CD1c-positive myeloid dendritic cell (primary cell): Measurements from ENCODE around the gene KCTD16.
A peak's percentile ranks its signal among the peaks of the same experiment; 100 is the strongest.

Experiments used
- DNase-seq: peaks from one replicate; pipeline ENCODE4 v3.0.0-alpha.2; 2016; ENCODE audit errors: extremely low spot score

Gene KCTD16

GRCh38 chr5:144458216-144458615, 287.5 kb downstream of the KCTD16 start:
- DNase-seq: no peak

GRCh38 chr5:144460600-144460999, 289.9 kb downstream of the KCTD16 start:
- no peak for DNase-seq

DNA sequence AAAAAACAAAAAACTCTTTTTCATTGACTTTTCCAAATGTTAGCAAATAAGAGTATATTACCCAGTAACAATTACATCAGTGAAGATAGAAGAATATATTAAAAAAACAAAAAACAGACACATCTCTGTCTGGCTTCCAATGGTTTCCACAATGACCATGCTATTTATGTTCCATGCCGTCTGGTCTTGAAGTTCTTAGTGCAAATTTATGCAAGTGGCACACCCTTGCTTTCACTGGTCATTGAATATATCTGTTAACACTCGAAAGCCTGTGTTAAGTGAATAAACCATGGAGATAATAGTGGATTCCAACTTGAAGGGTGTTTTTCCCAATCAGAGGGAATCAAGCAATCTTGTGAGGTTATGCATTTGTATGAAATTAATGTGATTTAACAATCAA, 291.9 kb downstream of the KCTD16 start:
- DNase-seq: no peak

- DNase-seq: no peak
Observed at GRCh38 chr5:144463481-144464223, 293.0 kb downstream of the KCTD16 start.

GRCh38 chr5:144464306-144464705, 293.6 kb downstream of the KCTD16 start:
- no peak for DNase-seq

GRCh38 chr5:144465441-144465840, 294.8 kb downstream of the KCTD16 start:
- no peak for DNase-seq

DNA sequence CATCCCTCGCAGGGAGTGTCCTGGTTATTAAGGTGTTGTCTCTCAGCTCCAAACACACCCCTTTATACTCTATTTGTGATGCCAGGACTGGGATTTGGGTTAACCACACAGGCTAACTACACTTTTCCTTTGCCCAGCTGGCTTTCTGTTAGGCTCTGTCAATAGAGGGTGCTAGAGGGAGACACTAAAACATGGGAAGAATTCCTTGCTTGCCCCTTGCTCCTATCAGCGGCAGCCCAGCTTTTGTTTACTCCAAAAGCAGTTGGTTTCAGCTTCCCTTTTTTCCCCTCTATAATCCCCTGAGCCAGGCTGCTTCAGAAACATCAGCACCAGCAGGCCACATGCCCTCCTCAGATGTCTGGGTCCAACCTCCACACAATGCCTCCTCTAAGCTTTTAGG, 297.1 kb downstream of the KCTD16 start:
- DNase-seq: no peak

GRCh38 chr5:144468571-144468970, 297.9 kb downstream of the KCTD16 start:
- no peak for DNase-seq

DNA sequence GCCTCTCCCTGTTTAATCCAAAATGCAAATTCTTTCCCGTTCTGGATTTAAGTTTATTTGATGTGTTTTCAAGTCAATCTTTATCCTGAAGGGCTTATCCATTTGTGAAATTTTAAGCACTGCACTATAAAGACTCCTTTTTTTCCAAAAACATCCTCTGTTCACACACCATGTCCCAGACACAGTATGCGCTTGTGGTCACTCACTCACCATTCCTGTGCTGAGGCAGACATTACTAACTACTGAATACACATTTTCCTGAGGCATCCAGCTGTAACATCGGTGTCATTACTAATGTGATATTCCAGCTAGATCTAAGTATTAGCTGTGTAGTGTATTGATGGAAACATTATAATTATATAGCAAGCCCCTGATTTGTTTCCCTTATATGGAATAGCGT, 298.4 kb downstream of the KCTD16 start:
- no peak for DNase-seq

- DNase-seq: peak; percentile 5
Observed at GRCh38 chr5:144472221-144472620, 301.5 kb downstream of the KCTD16 start.

- DNase-seq: no peak
Observed at GRCh38 chr5:144473650-144474049, 303.0 kb downstream of the KCTD16 start.

DNA sequence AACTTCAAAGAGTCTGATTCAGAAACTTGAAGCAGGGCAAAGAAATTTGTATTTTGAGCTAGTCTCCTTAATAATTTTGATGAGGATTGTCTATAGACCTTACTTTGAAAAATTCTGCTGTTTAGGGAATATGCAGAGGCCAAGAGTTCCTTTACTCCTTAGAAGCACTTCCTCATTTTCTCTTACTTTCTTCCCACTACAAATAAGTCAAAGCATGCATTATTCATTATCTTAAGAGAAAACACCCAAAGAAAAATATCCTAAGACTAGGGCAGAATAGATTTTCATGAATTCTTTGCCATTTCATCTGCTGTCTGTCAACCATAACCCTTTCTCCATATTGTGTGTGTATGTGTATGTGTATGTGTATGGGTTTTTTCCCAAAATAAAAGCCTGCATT, 307.9 kb downstream of the KCTD16 start:
- DNase-seq: no peak

- DNase-seq: no peak
Observed at GRCh38 chr5:144481861-144482260, 311.2 kb downstream of the KCTD16 start.

DNA sequence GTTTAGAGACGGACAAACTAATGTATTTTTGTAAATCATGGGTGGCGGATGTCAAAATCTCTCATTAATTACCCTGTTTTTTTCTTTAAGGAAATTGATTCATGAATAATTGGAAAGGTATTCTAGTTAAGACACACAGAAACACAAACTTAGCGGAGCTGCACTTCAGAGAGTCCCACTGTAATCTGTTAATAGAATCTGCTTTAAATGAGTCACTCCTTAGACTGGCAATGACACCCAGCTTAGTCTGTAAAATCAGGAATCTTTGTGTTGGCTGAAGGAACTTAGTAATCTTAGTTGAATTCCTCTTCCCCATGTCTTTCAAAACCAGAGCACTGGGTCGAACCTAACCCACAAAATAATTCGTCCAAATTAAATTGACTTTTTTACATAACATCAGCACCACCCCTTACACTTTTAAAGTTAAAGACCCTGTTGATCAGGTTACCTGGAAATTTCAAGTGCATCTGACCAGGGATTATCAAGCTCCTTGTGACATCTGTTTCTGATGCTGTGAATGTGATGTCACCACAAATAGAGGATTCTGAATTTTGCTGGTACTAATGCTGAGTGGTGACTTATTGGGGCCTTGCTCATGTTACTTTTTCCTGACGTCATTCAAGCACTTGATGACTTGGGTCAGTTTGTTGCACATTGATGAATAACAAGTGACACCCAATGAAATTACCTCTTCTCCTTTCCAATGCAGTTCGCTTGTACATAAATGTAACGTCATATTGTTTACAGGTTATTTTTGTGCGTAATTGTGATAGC, 313.6 kb downstream of the KCTD16 start:
- no peak for DNase-seq

DNA sequence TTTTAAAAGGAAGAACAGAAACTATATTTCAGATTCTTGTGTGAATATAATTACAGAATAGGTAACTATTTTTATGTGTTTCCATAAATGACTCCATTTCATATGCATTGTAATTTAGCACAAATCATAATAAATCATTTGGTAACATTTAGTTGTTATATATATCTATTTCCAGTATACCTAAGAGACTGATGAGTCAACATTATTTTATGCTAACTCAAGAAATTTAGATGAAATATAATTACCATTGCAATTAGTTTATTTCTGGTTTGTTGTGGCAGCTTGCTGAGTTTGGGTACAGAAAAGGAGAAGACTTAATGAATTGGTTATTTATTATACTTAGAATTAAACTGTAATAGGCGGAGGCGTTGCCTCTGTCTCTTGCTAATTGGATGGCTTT, 314.9 kb downstream of the KCTD16 start:
- DNase-seq: no peak

DNA sequence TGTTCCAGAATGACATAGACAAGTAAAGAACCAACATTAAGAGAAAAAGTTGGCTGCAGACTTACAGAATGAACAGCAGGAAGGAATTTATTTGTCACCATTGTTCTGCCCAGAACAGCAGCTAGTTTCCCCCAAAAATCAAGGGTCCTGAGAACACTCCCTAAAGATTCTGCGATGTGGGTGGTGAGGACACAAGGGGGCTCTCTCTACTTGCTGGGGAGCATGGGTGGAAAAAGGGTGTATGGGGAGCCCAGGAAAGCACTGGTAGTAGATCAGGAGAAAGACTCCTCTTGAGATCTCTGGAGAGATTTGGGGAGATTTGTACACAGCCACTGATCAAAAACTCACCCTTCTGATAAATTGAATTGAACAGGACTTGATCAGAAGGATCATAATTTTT, 316.5 kb downstream of the KCTD16 start:
- no peak for DNase-seq

GRCh38 chr5:144487761-144488160, 317.1 kb downstream of the KCTD16 start:
- DNase-seq: no peak

DNA sequence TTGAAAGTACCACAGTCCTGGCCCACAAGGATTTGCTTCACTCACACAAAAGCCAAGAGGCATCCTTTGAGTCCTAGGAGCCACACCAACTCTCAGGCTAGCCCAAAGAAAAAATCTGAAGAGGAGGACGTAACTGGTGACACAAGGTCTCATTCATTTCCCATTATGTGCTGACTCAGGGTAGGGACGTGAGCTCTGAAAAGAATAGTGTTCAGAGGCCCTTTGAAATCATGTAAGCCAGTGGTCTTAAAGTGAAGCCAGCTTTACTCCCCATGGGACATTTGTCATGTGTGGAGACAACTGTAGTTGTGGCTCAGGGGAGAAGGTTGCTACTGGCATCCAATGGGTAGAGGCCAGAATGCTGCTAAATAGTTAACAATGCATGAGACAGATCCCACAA, 332.4 kb downstream of the KCTD16 start:
- no peak for DNase-seq

DNA sequence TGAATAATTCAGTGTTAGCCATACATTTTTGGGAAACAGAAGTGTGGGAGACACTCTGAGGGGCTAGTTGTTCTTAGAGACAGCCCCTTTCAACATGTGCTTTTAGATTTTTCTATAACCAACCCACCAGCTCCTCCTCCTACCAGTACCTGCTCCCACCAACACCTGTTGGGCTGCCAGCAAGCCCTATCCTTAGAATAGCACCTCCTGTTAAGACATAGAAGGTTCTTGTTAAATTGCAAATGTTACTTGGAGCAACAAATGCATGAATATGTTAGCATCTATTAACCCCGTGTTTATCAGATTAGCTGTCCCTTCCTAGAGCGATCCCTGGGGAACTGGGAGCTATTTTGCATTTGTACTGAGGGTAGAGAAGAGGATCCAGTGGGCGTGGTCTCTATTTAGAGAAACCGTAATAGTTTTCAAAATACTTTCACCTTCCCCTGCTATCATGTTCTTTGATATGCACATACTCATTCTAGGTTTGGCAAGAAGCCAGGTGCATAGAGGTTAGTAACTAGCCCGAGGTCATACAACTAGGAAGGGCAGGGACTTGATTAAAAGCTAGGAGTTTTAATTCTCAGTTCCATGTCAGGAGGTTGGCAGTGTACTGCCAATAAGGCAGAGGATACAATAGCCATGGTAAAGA, 334.4 kb downstream of the KCTD16 start:
- DNase-seq: no peak

- no peak for DNase-seq
Observed at GRCh38 chr5:144510845-144511579, 340.3 kb downstream of the KCTD16 start.

DNA sequence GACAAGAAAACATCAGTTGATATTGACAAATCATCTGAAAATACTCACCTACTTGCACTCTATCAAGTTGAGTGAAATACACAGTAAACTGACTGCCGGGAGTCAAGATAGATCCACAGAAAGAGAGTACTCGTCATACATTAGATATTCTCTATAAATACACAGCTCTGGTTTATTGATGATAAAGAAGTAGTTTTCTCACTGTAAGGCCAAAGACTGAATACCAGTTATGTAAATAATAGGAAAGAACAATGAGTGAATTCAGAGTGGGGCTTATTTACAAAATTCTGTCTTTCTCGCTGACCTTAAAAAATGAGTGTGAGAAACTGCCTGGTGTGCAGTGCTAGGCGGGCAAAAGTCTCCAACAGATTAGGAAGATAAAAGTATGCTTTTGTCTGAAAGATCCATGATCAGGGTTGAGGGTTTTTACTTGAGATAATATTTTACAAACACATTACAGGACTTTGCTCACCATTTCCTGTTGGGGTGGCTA, 341.0 kb downstream of the KCTD16 start:
- DNase-seq: no peak

DNA sequence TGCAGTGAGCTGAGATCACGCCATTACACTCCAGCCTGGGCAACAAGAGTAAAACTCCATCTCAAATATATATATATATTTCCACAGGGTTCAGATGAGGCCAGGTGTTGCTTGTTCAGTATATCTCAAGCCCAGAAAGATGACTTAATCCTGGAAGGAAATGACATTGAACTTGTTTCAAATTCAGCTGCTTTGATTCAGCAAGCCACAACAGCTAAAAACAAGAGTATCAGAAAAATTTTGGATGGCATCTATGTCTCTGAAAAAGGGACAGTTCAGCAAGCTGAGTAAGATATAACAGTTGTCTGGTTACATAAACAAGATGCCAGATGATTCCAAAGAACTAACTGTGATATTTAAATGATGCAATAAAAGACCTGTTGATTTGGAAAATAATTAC, 352.0 kb downstream of the KCTD16 start:
- no peak for DNase-seq
